ENCODE data around the gene USP4.
"Not testable (repeated sequence)": the region's sequence is repeated elsewhere in the genome, so short reads cannot be mapped to it uniquely, and the experiment has no call there.

The USP4 gene

DNA sequence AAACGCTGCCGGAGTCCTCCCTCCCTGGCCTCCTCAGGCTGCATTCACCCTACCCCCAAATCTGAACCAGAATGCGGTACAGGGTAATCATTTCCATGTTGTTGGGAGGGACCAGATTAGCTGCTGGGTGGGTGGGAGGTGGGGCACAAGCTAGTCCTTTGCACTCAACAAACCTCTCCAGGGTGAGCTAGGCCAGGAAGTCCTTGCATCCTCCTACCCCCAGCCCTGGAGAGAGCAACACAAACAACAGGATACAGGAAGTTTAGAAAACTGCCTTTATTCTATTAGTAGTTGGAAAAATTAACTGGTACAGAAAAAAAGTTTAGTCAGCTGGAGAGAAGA is 19.0 kb upstream of the USP4 start:
- TF ChIP-seq ZNF274 (IDR thresholded peaks at IDR 0.05; ENCODE audit: low read depth, low read length) (no peak), YY1 (IDR thresholded peaks at IDR 0.05; ENCODE audit: insufficient read depth, insufficient read length) (no peak), SUZ12 (IDR thresholded peaks at IDR 0.05; ENCODE audit: extremely low read depth, insufficient read depth, insufficient read length) (no peak)
- Histone ChIP-seq H3K27me3 (ENCODE audit: insufficient read depth, insufficient read length) (no peaks in the 10 kb centered on the region), H3K9ac (ENCODE audit: insufficient read length, low read depth) (peak overlapping the region; percentile 94), H3K36me3 (ENCODE audit: insufficient read depth, insufficient read length, low read length) (peaks cover 82% of the 10 kb centered on the region), H3K4me1 (ENCODE audit: insufficient read depth, insufficient read length) (peaks cover 3% of the 10 kb centered on the region), H3K4me3 (ENCODE audit: insufficient read length, low read depth) (peak overlapping the region; percentile 63), H3K9me3 (ENCODE audit: insufficient read depth, low read length) (no peaks in the 10 kb centered on the region)
- no peak for DNase-seq (ENCODE audit: low read depth, low spot score)

- H3K9me3 ChIP-seq (ENCODE audit: insufficient read depth, low read length) = no peaks in the 10 kb centered on the region
- H3K9ac ChIP-seq (ENCODE audit: insufficient read length, low read depth) = peak within 1 kb of the TSS; percentile 96
- H3K4me3 ChIP-seq (ENCODE audit: insufficient read length, low read depth) = peak within 1 kb of the TSS; percentile 63
- peaks cover 77% of the 10 kb centered on the region for H3K36me3 ChIP-seq (ENCODE audit: insufficient read depth, insufficient read length, low read length)
- no peak for TF ChIP-seq YY1 (IDR thresholded peaks at IDR 0.05; ENCODE audit: insufficient read depth, insufficient read length)
- no peak for TF ChIP-seq ZNF274 (IDR thresholded peaks at IDR 0.05; ENCODE audit: low read depth, low read length)
- no peak for TF ChIP-seq SUZ12 (IDR thresholded peaks at IDR 0.05; ENCODE audit: extremely low read depth, insufficient read depth, insufficient read length)
- H3K27me3 ChIP-seq (ENCODE audit: insufficient read depth, insufficient read length) = no peaks in the 10 kb centered on the region
- peaks cover 3% of the 10 kb centered on the region for H3K4me1 ChIP-seq (ENCODE audit: insufficient read depth, insufficient read length)
- DNase-seq (ENCODE audit: low read depth, low spot score) = peak; percentile 96
Observed at GRCh38 chr3:49358217-49358883, 18.5 kb upstream of the USP4 start, which contains the start of gene GPX1. Gene GPX1, minus strand, starts transcription at chr3:49358353. Its CDS starts 75 bp downstream, at chr3:49358278.

- peak overlapping the region; percentile 96 for H3K9ac ChIP-seq (ENCODE audit: insufficient read length, low read depth)
- peak overlapping the region; percentile 63 for H3K4me3 ChIP-seq (ENCODE audit: insufficient read length, low read depth)
- H3K36me3 ChIP-seq (ENCODE audit: insufficient read depth, insufficient read length, low read length) = peaks cover 70% of the 10 kb centered on the region
- not testable (repeated sequence) for H3K27me3 ChIP-seq (ENCODE audit: insufficient read depth, insufficient read length); H3K9me3 ChIP-seq (ENCODE audit: insufficient read depth, low read length); H3K4me1 ChIP-seq (ENCODE audit: insufficient read depth, insufficient read length)
- DNase-seq (ENCODE audit: low read depth, low spot score) = peak; percentile 8
Observed at GRCh38 chr3:49357443-49358216, 17.8 kb upstream of the USP4 start.

DNA sequence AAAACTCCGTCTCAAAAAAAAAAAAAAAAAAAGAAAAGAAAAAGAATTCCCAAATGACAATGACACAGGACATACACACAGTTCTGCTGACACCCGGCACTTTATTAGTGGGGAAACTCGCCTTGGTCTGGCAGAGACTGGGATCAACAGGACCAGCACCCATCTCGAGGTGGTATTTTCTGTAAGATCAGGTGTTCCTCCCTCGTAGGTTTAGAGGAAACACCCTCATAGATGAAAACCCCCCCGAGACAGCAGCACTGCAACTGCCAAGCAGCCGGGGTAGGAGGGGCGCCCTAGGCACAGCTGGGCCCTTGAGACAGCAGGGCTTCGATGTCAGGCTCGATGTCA is 17.2 kb upstream of the USP4 start:
- not testable (repeated sequence) for H3K4me1 ChIP-seq (ENCODE audit: insufficient read depth, insufficient read length); H3K27me3 ChIP-seq (ENCODE audit: insufficient read depth, insufficient read length); DNase-seq (ENCODE audit: low read depth, low spot score); H3K9me3 ChIP-seq (ENCODE audit: insufficient read depth, low read length)
- peak overlapping the region; percentile 96 for H3K9ac ChIP-seq (ENCODE audit: insufficient read length, low read depth)
- peak overlapping the region; percentile 63 for H3K4me3 ChIP-seq (ENCODE audit: insufficient read length, low read depth)
- peaks cover 65% of the 10 kb centered on the region for H3K36me3 ChIP-seq (ENCODE audit: insufficient read depth, insufficient read length, low read length)

DNA sequence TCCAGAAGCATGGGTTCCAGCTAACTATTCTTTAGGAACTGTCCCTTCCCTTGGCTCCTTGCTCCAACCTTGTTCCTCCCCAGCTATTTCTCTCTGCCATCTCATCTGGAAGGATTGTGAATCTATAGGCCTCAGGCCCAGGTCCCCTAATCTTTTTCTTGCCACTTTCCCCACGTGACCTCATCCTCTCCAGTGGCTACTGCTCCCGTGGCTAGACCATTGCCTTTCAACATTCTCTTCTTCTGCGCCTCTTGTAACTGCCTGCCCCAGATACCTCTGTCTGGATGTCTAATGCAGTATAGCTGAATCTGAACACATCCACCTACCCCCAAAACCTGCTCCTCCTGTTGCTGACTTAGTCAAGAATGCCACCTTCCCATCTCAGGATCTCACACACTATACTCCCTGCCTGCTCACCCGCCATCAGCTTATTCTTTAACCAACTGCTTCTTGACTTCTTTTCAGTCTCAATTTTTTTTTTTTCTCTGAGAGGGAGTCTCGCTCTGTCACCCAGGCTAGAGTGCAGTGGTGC is 13.1 kb upstream of the USP4 start:
- TF ChIP-seq YY1 (IDR thresholded peaks at IDR 0.05; ENCODE audit: insufficient read depth, insufficient read length) = no peak

GRCh38 chr3:49352281-49352680 is 12.4 kb upstream of the USP4 start:
- H3K27me3 ChIP-seq (ENCODE audit: insufficient read depth, insufficient read length) = no peaks in the 10 kb centered on the region
- peaks cover 26% of the 10 kb centered on the region for H3K36me3 ChIP-seq (ENCODE audit: insufficient read depth, insufficient read length, low read length)
- no peak for TF ChIP-seq ZNF274 (IDR thresholded peaks at IDR 0.05; ENCODE audit: low read depth, low read length)
- no peak for TF ChIP-seq YY1 (IDR thresholded peaks at IDR 0.05; ENCODE audit: insufficient read depth, insufficient read length)
- TF ChIP-seq SUZ12 (IDR thresholded peaks at IDR 0.05; ENCODE audit: extremely low read depth, insufficient read depth, insufficient read length) = no peak
- no peak overlapping the region for H3K4me3 ChIP-seq (ENCODE audit: insufficient read length, low read depth)
- H3K9ac ChIP-seq (ENCODE audit: insufficient read length, low read depth) = no peak overlapping the region
- DNase-seq (ENCODE audit: low read depth, low spot score) = no peak
- no peaks in the 10 kb centered on the region for H3K9me3 ChIP-seq (ENCODE audit: insufficient read depth, low read length)
- peaks cover 3% of the 10 kb centered on the region for H3K4me1 ChIP-seq (ENCODE audit: insufficient read depth, insufficient read length)

More for the DNA sequence above, 13.1 kb upstream of the USP4 start:
- Histone ChIP-seq H3K9ac (ENCODE audit: insufficient read length, low read depth) (no peak overlapping the region), H3K4me3 (ENCODE audit: insufficient read length, low read depth) (no peak overlapping the region), H3K9me3 (ENCODE audit: insufficient read depth, low read length) (no peaks in the 10 kb centered on the region), H3K36me3 (ENCODE audit: insufficient read depth, insufficient read length, low read length) (peaks cover 31% of the 10 kb centered on the region), H3K4me1 (ENCODE audit: insufficient read depth, insufficient read length) (peaks cover 3% of the 10 kb centered on the region), H3K27me3 (ENCODE audit: insufficient read depth, insufficient read length) (no peaks in the 10 kb centered on the region)
- DNase-seq (ENCODE audit: low read depth, low spot score) = no peak

DNA sequence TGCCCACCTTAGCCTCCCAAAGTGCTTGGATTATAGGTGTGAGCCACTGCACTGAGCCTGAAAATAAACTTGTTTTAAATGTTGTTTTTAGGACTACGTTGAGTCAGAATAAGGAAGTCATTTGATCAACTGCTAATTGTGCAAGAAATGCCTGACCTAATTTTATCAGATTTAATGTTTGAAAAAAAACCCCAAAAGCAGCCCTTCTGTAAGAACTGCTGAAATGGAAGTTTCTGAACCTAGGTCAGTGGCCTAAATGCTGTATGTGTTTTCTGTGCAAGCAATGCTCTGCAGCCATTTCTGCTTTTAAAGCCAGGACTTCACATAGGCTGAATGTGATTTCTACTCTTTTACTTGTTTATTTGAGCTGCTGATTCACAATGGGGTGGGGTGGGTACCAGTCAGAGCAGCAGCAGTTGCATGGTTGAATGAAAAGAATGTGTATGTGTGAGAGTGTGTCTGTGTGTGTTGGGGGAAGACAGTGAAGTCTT is 11.7 kb upstream of the USP4 start:
- H3K9me3 ChIP-seq (ENCODE audit: insufficient read depth, low read length) = no peaks in the 10 kb centered on the region
- no peak for DNase-seq (ENCODE audit: low read depth, low spot score)
- TF ChIP-seq ZNF274 (IDR thresholded peaks at IDR 0.05; ENCODE audit: low read depth, low read length) = no peak
- TF ChIP-seq YY1 (IDR thresholded peaks at IDR 0.05; ENCODE audit: insufficient read depth, insufficient read length) = no peak
- TF ChIP-seq SUZ12 (IDR thresholded peaks at IDR 0.05; ENCODE audit: extremely low read depth, insufficient read depth, insufficient read length) = no peak
- H3K36me3 ChIP-seq (ENCODE audit: insufficient read depth, insufficient read length, low read length) = peaks cover 21% of the 10 kb centered on the region
- H3K4me1 ChIP-seq (ENCODE audit: insufficient read depth, insufficient read length) = peaks cover 3% of the 10 kb centered on the region
- H3K27me3 ChIP-seq (ENCODE audit: insufficient read depth, insufficient read length) = no peaks in the 10 kb centered on the region
- H3K4me3 ChIP-seq (ENCODE audit: insufficient read length, low read depth) = no peak overlapping the region
- no peak overlapping the region for H3K9ac ChIP-seq (ENCODE audit: insufficient read length, low read depth)
